ENCODE data around the gene FGF14.
A peak's percentile ranks its signal among the peaks of the same experiment; 100 is the strongest.
"Not testable (repeated sequence)": the region's sequence is repeated elsewhere in the genome, so short reads cannot be mapped to it uniquely, and the experiment has no call there.

Gene FGF14

GRCh38 chr13:102145750-102146149, 256.1 kb downstream of the FGF14 start:
- H3K4me2 ChIP-seq (ENCODE audit: low read length): no peak overlapping the region
- H3K27me3 ChIP-seq (ENCODE audit: control insufficient read depth, insufficient read depth, low read length): peaks cover 5% of the 10 kb centered on the region
- H3K9me3 ChIP-seq (replicated peaks; ENCODE audit: low read length): no peaks in the 10 kb centered on the region
- H3K4me1 ChIP-seq (ENCODE audit: control insufficient read depth, insufficient read depth, low read length): no peaks in the 10 kb centered on the region
- H3K4me3 ChIP-seq (ENCODE audit: low read length): no peak overlapping the region
- H3K9ac ChIP-seq (ENCODE audit: low read depth, low read length): no peak overlapping the region
- no peaks in the 10 kb centered on the region for H3K36me3 ChIP-seq (ENCODE audit: insufficient read depth, low read length)

GRCh38 chr13:102142473-102142826, 259.4 kb downstream of the FGF14 start:
- Histone ChIP-seq H3K9ac (ENCODE audit: low read depth, low read length) (no peak overlapping the region), H3K4me3 (ENCODE audit: low read length) (no peak overlapping the region), H3K27me3 (ENCODE audit: control insufficient read depth, insufficient read depth, low read length) (no peaks in the 10 kb centered on the region), H3K4me2 (ENCODE audit: low read length) (no peak overlapping the region), H3K36me3 (ENCODE audit: insufficient read depth, low read length) (no peaks in the 10 kb centered on the region), H3K4me1 (ENCODE audit: control insufficient read depth, insufficient read depth, low read length) (no peaks in the 10 kb centered on the region), H3K9me3 (replicated peaks; ENCODE audit: low read length) (no peaks in the 10 kb centered on the region)

GRCh38 chr13:102141625-102142472, 260.0 kb downstream of the FGF14 start:
- H3K9ac ChIP-seq (ENCODE audit: low read depth, low read length): no peak overlapping the region
- H3K4me1 ChIP-seq (ENCODE audit: control insufficient read depth, insufficient read depth, low read length): no peaks in the 10 kb centered on the region
- H3K27me3 ChIP-seq (ENCODE audit: control insufficient read depth, insufficient read depth, low read length): no peaks in the 10 kb centered on the region
- H3K4me3 ChIP-seq (ENCODE audit: low read length): no peak overlapping the region
- no peaks in the 10 kb centered on the region for H3K9me3 ChIP-seq (replicated peaks; ENCODE audit: low read length)
- H3K4me2 ChIP-seq (ENCODE audit: low read length): peak overlapping the region; percentile 17
- no peaks in the 10 kb centered on the region for H3K36me3 ChIP-seq (ENCODE audit: insufficient read depth, low read length)

- H3K4me3 ChIP-seq (ENCODE audit: low read length): no peak overlapping the region
- H3K9ac ChIP-seq (ENCODE audit: low read depth, low read length): no peak overlapping the region
Observed at GRCh38 chr13:102139626-102140025, 262.2 kb downstream of the FGF14 start.

GRCh38 chr13:102138635-102139190, 263.1 kb downstream of the FGF14 start:
- H3K9ac ChIP-seq (ENCODE audit: low read depth, low read length): no peak overlapping the region

More at GRCh38 chr13:102139626-102140025, 262.2 kb downstream of the FGF14 start:
- H3K4me2 ChIP-seq (ENCODE audit: low read length): no peak overlapping the region
- no peaks in the 10 kb centered on the region for H3K27me3 ChIP-seq (ENCODE audit: control insufficient read depth, insufficient read depth, low read length)
- no peaks in the 10 kb centered on the region for H3K9me3 ChIP-seq (replicated peaks; ENCODE audit: low read length)
- H3K36me3 ChIP-seq (ENCODE audit: insufficient read depth, low read length): no peaks in the 10 kb centered on the region
- H3K4me1 ChIP-seq (ENCODE audit: control insufficient read depth, insufficient read depth, low read length): no peaks in the 10 kb centered on the region

GRCh38 chr13:102137904-102138303, 263.9 kb downstream of the FGF14 start:
- not testable (repeated sequence) for H3K27me3 ChIP-seq (ENCODE audit: control insufficient read depth, insufficient read depth, low read length); H3K9ac ChIP-seq (ENCODE audit: low read depth, low read length); H3K36me3 ChIP-seq (ENCODE audit: insufficient read depth, low read length)

More at GRCh38 chr13:102138635-102139190, 263.1 kb downstream of the FGF14 start:
- H3K27me3 ChIP-seq (ENCODE audit: control insufficient read depth, insufficient read depth, low read length): no peaks in the 10 kb centered on the region
- no peaks in the 10 kb centered on the region for H3K9me3 ChIP-seq (replicated peaks; ENCODE audit: low read length)
- H3K4me1 ChIP-seq (ENCODE audit: control insufficient read depth, insufficient read depth, low read length): no peaks in the 10 kb centered on the region
- no peak overlapping the region for H3K4me3 ChIP-seq (ENCODE audit: low read length)
- H3K36me3 ChIP-seq (ENCODE audit: insufficient read depth, low read length): no peaks in the 10 kb centered on the region
- no peak overlapping the region for H3K4me2 ChIP-seq (ENCODE audit: low read length)

GRCh38 chr13:102136735-102137296, 265.0 kb downstream of the FGF14 start:
- Histone ChIP-seq H3K9me3 (replicated peaks; ENCODE audit: low read length) (no peaks in the 10 kb centered on the region), H3K4me1 (ENCODE audit: control insufficient read depth, insufficient read depth, low read length) (no peaks in the 10 kb centered on the region), H3K9ac (ENCODE audit: low read depth, low read length) (no peak overlapping the region)

More at GRCh38 chr13:102137904-102138303, 263.9 kb downstream of the FGF14 start:
- not testable (repeated sequence) for H3K4me3 ChIP-seq (ENCODE audit: low read length); H3K9me3 ChIP-seq (replicated peaks; ENCODE audit: low read length); H3K4me2 ChIP-seq (ENCODE audit: low read length); H3K4me1 ChIP-seq (ENCODE audit: control insufficient read depth, insufficient read depth, low read length)

GRCh38 chr13:102132777-102133295, 269.0 kb downstream of the FGF14 start:
- Histone ChIP-seq H3K36me3 (ENCODE audit: insufficient read depth, low read length) (no peaks in the 10 kb centered on the region), H3K9me3 (replicated peaks; ENCODE audit: low read length) (no peaks in the 10 kb centered on the region), H3K4me2 (ENCODE audit: low read length) (no peak overlapping the region), H3K27me3 (ENCODE audit: control insufficient read depth, insufficient read depth, low read length) (no peaks in the 10 kb centered on the region), H3K4me3 (ENCODE audit: low read length) (no peak overlapping the region), H3K4me1 (ENCODE audit: control insufficient read depth, insufficient read depth, low read length) (peaks cover 3% of the 10 kb centered on the region), H3K9ac (ENCODE audit: low read depth, low read length) (no peak overlapping the region)

More at GRCh38 chr13:102136735-102137296, 265.0 kb downstream of the FGF14 start:
- Histone ChIP-seq H3K36me3 (ENCODE audit: insufficient read depth, low read length) (no peaks in the 10 kb centered on the region), H3K27me3 (ENCODE audit: control insufficient read depth, insufficient read depth, low read length) (no peaks in the 10 kb centered on the region), H3K4me3 (ENCODE audit: low read length) (no peak overlapping the region), H3K4me2 (ENCODE audit: low read length) (no peak overlapping the region)

GRCh38 chr13:102131246-102131645, 270.6 kb downstream of the FGF14 start:
- H3K27me3 ChIP-seq (ENCODE audit: control insufficient read depth, insufficient read depth, low read length): no peaks in the 10 kb centered on the region

GRCh38 chr13:102128216-102128810, 273.5 kb downstream of the FGF14 start:
- Histone ChIP-seq H3K4me3 (ENCODE audit: low read length) (no peak overlapping the region), H3K4me1 (ENCODE audit: control insufficient read depth, insufficient read depth, low read length) (peaks cover 3% of the 10 kb centered on the region), H3K36me3 (ENCODE audit: insufficient read depth, low read length) (no peaks in the 10 kb centered on the region), H3K9ac (ENCODE audit: low read depth, low read length) (no peak overlapping the region), H3K27me3 (ENCODE audit: control insufficient read depth, insufficient read depth, low read length) (no peaks in the 10 kb centered on the region), H3K9me3 (replicated peaks; ENCODE audit: low read length) (no peaks in the 10 kb centered on the region), H3K4me2 (ENCODE audit: low read length) (no peak overlapping the region)

More at GRCh38 chr13:102131246-102131645, 270.6 kb downstream of the FGF14 start:
- peaks cover 3% of the 10 kb centered on the region for H3K4me1 ChIP-seq (ENCODE audit: control insufficient read depth, insufficient read depth, low read length)
- no peak overlapping the region for H3K9ac ChIP-seq (ENCODE audit: low read depth, low read length)
- H3K36me3 ChIP-seq (ENCODE audit: insufficient read depth, low read length): no peaks in the 10 kb centered on the region
- H3K4me2 ChIP-seq (ENCODE audit: low read length): no peak overlapping the region
- H3K9me3 ChIP-seq (replicated peaks; ENCODE audit: low read length): no peaks in the 10 kb centered on the region
- H3K4me3 ChIP-seq (ENCODE audit: low read length): no peak overlapping the region

GRCh38 chr13:102127153-102127552, 274.7 kb downstream of the FGF14 start:
- Histone ChIP-seq H3K9me3 (replicated peaks; ENCODE audit: low read length) (no peaks in the 10 kb centered on the region), H3K9ac (ENCODE audit: low read depth, low read length) (no peak overlapping the region), H3K4me2 (ENCODE audit: low read length) (no peak overlapping the region), H3K4me3 (ENCODE audit: low read length) (no peak overlapping the region), H3K27me3 (ENCODE audit: control insufficient read depth, insufficient read depth, low read length) (no peaks in the 10 kb centered on the region), H3K4me1 (ENCODE audit: control insufficient read depth, insufficient read depth, low read length) (peaks cover 3% of the 10 kb centered on the region), H3K36me3 (ENCODE audit: insufficient read depth, low read length) (no peaks in the 10 kb centered on the region)
